ELF-1 (cell line): ENCODE data around the gene LRP1B.
A peak's percentile ranks its signal among the peaks of the same experiment; 100 is the strongest.
"Not testable (repeated sequence)": the region's sequence is repeated elsewhere in the genome, so short reads cannot be mapped to it uniquely, and the experiment has no call there.

ENCODE experiments used
- DNase-seq: peaks from one replicate; pipeline ENCODE4 v3.0.0-alpha.2; 2016; ENCODE audit warnings: low read depth, low spot score

Gene LRP1B

DNA sequence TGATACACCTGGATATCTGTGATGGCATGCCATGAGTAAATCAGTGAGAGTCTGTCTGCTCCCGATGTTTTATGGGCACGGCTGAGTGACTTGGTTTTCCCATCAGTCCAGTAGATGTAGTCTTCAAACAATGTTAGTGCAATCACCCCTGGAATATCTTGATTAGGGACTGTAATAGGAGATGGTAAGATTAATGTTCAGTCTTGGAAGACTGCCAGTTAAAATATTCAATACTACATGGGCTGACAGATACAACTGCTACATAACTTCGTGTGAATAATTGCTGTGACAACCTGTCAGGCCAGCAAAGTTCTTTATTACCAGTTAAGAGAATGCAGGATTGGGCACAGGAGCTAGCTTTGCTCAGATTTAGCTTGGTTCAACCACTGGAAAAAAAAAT is 1673.3 kb downstream of the LRP1B start:
- no peak for DNase-seq

DNA sequence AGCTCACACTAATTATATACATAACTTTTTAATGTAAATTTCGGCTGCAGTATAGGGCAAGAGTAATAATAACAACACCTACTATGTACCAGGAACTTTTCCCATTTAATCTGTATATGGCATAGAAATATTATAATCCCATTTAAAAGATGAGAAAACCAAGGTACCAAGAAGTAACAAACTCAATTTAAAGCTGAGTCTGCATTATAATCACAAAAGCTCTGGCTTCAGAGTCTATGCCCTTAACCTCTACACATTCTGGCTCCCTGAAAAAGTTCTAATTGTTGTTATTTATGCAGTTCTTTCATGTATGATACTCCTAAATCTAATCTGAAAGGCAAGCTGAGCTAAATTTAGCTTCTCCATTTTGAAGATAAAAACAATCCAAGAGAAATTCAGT is 1675.5 kb downstream of the LRP1B start:
- no peak for DNase-seq

DNA sequence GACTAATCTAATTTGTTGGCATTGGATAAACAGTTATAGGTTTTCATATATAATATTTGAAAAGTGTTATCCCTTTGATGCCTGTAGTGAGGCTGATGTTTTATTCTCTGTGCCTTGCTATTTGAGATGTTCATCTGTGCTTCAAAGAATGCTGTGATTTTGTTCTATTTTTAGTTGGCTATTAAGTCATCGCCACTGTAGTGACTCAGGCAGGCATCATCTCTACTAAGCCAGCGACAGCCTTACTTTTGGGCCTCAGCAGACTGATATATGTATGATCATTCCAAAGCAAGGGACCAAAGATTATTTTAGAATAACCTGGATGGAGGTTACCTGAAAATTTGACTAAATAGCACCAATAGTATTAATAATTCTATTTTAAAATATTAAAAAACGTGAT is 1676.1 kb downstream of the LRP1B start:
- no peak for DNase-seq

DNA sequence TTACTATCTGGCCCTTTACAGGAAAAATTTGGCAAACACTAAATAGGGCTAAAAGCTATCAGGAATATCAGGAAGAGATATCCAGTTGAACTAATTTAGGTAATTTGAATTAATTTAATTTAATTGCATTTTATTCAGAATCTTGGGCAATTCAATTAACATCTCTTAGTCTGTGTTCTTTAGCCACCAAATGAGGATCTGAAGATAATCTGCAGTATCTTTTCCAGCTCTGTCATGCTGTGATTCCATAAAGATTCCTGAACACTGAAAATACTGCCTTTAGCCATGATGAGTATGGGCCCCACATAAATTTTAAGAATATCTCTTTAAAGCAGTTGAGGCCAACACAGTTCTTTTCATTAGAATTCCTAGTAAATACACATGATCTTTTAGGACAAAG is 1679.5 kb downstream of the LRP1B start:
- DNase-seq: no peak

DNA sequence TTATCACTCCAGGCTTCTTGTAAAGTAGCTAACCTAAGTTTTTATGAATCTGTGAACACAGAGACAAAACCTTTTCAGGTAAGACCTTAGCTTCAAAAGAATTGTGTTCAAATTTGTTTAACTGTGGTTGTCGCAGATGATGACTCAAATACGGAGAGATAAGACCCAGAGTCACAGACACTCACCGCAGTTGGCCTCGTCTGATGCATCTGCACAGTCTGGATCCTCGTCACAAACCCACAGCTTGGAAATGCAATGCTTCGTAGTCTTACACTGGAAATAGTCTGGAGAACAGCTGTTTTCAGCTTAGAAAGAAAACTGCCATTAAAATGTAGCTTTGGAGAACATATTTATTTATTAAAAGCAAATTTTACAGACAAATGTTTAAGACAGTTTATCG is 1688.5 kb downstream of the LRP1B start:
- peak; percentile 12 for DNase-seq

DNA sequence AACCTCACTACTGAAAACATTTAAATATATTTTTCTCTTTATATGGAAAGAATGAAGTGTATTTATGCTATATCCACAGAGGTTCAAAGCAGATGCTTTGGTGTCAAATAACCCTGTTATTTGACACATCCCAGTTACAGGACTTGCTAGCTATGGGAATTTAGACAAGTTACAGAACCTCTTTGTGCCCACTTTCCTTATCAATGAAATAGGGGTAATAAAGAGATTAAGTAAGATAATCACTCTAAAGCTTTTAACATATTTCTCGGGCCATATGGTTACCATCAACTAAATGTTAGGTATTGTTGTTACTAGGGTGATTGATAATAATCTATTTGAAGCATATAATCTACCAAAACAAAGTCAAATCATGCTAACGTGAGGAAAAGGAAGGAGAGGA is 1690.0 kb downstream of the LRP1B start:
- DNase-seq: no peak

DNA sequence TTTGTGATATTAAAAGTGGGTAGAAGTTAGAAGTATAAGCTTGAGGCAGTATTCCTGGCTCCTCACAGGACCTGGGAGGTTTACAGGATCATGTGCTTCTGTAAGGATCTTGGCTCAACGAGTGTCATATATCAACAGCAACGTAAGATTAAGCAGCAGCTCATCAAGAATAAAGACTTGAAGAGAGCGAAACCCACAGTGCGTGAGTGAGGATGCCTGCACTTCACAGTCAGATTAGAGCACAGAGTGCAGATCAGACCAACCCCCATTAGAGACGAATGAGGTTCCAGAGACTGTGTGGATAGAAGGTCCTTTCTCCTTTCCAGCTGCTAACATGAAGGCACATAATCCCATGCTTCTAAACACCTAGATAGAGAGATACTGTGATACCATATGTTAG is 1693.9 kb downstream of the LRP1B start:
- peak; percentile 19 for DNase-seq

DNA sequence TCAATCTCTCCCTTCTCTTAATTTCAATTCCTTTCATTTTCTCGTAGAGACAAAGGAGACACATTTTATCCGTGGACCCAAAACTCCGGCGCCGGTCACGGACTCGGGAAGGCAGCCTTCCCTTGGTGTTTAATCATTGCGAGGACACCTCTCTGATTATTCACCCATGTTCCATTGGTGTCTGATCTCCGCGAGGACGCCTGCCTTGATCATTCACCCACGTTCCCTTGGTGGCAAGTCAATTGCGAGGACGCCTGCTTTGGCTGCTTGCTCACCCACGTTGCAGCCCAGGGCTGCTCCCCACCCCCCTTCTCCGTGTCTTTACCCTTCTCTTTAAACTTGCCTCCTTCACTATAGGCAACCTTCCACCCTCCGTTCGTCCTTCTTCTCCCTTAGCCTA is 1703.8 kb downstream of the LRP1B start:
- DNase-seq: not testable (repeated sequence)

DNA sequence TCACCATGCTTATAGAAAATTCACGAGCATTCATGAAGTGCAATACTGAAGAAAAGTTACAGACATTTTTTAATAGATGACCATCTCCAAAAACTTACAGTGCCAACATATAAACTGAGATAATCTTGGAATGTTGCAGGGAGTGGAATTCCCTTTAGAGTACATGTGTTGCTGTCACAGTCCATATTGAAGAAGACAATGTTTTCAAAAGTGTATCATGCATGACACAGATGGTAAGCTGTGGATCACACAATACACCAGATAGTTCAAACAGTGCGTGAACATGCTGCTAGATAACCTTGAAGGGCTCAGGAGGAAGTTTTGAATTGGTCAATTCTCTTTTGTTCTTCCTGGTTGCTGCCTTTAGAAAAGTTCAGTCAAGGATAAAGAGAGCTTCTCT is 1706.3 kb downstream of the LRP1B start:
- no peak for DNase-seq

DNA sequence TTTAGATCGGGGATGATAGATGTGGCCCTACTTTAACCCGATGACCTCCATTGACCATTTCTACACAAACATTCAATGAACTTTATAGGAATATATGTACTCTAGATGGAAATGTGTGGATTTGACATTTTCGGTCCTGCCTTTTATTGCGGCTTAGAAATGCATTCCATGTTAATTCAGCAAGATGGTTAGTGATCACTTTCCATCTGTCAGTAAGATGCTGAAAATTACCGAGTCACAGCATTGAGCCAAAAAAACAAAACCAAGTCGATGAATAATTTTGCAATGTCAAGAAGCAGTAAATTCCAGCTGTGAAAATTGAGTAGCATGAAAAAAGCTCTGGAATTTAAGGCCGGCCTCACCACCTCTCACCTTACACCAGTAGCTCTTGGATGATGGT is 1708.1 kb downstream of the LRP1B start:
- DNase-seq: no peak

DNA sequence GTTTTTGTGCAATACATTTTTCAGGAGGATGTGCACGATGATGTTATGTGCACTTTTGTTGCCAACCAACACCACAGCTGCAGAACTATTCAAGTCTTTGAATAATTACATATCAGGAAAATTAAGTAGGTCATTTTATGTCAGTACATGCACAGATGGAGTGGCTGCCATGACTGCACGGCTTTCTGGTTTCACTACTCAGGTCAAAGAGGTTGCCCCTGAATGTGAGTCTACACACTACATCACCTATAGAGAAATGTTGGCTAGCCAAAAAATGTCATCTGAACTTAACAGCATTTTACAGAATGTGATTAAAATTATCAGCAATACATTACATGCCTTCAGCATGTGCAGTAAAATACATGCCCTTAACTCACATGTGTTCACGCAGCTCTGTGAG is 1713.3 kb downstream of the LRP1B start:
- DNase-seq: no peak

DNA sequence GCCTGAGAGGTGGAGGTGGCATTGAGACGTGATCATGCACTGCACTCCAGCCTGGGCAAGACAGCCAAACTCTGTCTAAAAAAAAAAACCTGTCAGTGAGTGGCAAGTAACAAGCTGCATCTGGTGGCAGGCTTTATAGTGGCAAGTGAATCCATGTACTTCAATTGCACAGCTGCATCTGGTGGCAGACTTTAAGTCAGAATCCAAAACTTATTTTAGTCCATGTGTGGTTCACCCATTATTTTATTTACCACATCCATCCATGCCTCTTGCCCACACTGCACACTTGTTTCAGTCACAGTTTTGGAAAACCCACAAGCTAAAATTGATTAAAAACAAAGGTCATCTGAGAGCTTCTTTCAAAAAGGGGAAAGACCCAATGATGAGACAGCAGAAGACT is 1714.2 kb downstream of the LRP1B start:
- DNase-seq: no peak

DNA sequence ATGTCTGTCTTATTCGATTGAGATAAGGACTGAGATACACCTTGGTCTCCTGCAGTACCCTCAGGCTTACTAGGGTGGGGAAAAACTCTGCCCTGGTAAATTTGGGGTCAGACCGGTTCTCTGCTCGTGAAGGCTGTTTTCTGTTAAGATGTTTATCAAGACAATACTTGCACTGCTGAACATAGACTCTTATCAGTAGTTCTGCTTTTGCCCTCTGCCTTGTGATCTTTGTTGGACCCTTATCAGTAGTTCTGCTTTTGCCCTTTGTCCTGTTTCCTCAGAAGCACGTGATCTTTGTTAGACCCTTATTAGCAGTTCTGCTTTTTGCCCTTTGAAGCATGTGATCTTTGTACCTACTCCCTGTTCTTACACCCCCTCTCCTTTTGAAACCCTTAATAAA is 1715.8 kb downstream of the LRP1B start:
- DNase-seq: peak; percentile 30

DNA sequence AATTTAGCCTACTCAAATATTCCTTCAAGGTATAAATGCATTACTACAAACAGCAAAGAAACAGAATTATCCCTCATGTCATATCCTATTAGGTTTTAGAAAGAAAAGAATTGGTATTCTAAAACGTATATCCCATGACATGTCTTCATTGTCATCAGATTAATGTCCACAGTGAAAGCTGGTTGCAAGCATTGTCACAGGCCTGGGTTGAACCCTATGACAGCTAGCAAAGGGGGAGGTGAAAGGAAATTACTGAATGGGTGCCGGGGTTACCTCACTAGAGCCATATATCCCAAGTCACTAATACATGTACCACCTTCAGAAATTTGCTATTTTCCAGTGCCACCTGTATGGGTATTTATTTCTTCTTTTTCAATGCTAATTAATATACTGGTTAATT is 1720.1 kb downstream of the LRP1B start:
- no peak for DNase-seq

DNA sequence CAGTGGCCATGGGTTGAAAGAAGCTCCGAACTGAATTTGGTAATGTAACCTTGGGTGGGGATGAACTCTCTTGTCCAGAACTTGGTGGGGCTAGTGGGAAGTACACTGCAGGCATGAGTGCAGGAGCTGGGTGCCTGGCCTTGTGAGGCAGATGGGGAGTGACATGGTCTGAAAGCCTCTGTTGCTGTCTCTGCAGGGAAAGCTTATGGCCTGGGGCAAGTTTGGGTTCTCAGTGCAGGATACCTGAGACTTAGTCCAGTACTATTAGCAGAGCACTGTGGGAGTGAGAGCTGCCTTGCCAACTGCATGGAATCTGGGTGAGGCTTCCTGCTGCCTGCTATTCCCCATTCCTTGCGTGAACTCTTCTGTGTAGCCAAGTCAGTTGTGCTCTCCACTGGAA is 1729.8 kb downstream of the LRP1B start:
- peak; percentile 66 for DNase-seq

DNA sequence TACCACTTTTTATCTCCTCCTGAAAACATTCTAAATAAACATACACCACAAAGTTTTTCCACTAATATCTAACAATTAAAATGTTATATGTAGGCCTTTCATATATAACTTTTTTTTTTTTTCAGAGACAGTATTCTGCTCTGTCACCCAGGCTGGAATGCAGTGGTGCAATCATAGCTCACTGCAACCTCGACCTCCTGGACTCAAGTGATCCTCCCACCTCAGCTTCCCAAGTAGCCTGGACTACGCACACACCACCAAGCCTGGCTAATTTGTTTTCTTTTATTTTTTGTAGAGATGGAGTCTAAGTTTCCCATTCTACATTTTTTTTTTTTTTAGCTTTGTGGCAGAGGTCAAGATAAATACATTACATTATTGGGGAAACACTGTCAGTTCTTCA is 1738.0 kb downstream of the LRP1B start:
- DNase-seq: no peak

DNA sequence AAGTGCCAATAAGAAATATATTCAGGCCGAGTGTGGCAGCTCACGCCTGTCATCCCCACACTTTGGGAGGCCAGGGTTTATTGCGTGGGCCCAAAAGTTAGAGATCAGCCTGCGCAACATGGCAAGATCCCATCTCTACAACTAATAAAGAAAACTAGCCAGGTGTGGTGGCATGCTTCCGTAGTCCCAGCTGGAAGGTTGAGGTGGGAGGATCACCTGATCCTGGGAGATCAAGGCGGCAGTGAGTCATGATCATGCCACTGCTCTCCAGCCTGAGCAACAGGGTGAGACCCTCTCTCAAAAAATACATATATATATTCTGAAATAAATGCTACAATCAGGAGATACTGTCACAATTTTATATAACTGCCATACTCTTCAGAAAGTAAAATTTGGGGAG is 1745.9 kb downstream of the LRP1B start:
- no peak for DNase-seq

DNA sequence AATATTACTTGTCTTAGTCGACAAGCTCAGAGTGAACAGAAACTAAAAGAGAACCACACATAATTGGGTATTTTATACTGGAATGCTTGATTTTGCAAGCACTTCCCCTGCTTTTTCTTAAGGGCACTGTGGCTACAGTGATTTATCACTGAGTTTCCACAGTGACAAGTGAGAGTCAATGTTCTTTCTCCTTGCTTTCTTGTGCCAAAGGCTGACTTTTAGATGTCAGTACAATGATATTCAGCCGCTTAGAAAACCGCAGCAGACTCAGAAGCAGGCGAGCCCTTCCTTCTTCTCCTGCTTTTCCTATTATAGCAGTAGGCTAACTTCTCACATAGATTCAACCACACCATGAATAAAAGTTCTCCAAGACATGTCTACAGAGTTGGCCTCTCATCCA is 1747.0 kb downstream of the LRP1B start:
- no peak for DNase-seq

DNA sequence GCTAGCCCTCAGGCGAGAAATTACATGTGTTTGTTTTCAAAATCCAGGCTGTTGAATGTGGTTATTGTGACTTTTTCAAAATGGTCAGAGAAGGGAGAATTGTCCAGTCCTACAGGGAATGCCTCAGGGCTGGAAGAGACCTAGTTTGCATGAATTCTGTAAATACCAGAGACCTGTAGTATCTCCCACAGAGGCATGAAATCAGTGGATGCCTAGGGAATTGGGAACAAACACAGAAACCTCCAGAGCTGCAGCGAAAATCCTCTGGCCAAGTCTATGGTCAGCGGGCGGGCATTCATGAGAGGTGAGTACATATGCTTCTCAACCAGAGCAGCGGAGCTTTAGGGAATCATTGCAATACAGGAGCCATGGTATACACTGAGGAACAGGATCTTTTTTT is 1754.1 kb downstream of the LRP1B start:
- peak; percentile 76 for DNase-seq

DNA sequence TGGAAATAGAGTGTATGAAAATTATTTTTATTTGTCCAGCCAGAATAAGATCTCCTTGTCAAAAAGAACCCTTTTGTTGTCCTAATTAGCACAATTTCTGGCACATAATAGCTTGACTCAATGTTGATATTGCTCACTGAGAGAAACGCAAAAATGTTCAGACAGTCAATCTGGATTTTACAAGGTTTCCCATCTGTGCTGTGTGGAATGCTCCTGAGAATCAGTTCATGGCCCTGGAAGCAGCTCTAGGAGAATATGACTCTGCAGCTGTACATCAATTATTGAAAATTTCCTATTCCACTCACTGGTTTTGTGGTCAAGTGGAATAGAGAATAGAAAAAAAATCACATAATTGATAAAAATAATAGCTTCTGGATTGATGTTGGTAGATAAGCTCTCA is 1767.7 kb downstream of the LRP1B start:
- DNase-seq: no peak

DNA sequence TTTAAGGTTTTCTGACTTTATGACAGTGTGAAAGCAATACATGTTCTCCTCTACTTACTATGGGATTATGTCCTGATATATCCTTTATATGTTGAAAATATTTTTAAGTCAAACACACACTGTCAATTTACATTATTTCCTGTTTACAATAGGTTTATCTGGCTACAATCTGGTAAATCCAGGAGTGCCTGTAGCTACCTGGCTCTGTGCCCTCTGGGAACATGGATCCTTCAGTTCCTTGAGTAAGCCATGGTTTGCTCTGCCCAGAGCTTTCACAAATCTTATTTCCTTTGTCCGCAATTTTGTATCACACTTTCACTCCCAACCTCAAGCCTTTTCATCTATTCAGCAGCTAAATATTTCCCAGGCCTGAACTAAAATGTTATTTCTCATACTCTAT is 1768.5 kb downstream of the LRP1B start:
- no peak for DNase-seq

DNA sequence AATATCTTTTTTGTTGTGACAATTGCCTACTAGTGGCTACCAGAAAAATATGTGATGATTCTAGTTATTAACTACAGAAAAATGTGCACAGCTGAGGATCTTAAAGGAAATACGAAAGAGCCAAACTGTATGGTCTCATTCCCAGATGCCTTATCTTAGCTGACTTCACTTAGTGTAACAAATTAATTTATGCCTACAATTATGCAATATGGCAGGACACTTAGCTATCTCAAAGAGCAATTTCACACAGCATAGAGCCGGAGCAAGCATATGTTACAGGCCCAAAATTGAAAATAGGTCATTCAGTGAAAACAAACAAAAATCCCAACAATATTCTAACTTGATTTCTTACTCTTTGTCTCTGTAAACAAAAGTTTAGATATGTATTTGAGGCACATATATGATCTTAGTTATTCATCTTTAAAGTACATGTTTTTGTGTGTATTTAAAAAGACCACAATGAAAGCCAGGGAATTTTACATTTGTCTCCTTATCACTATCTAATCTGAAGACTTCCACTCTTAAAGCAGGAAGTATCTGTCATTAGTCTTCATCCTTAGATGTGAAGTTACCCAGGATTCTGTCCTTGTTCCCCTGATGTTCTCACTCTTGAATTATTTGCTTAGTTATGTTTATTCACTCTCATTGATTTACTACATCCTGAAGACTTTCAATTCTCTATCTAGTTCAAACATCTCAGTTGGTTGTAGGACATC is 1771.6 kb downstream of the LRP1B start:
- no peak for DNase-seq

DNA sequence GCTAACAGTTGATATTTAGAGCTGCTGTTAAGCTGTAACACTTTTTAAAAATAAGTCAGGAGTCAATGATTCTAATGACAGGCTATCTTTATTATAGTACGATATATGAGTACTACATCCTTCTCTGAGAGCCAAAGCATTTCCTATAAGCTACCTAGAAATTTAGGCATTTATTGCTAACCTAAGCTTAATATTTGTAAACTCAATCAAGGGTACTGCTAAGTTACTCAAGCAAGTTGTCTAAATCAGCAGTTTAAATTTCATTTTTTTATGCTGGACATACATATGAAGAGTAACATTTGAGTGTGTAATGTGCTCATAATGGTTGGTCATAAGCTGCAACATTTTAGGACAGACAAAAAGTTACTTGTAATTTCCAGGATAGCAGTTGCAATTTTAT is 1774.1 kb downstream of the LRP1B start:
- no peak for DNase-seq

DNA sequence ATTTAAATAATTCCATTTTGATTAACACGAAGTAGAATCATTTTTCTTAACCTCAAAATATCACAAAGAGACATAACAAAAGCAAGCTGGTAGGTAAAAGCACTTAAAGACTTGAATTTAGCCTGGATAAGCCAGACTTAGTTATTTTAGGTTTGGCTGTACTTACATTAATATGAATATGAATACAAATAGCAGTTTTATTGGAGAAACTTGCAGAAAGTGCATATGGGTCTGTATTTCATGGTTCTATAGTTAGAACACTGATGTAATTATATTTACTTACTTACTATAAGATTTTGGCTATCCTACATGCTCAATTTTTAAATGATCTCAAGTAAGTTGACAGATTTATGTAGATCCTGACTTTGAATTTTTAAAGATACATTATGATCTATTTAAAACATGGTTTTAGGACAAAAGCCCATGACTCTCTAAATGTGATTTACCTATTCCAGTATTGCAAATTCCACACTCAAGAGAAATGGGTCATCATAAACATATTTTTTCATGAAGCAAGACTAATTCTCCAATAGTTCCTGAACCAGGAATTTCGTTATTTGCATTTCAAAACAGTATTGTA is 1775.2 kb downstream of the LRP1B start:
- DNase-seq: no peak
